ENCODE results near the gene PDHX.
A peak's percentile ranks its signal among the peaks of the same experiment; 100 is the strongest.
"Not testable (repeated sequence)": the region's sequence is repeated elsewhere in the genome, so short reads cannot be mapped to it uniquely, and the experiment has no call there.

PDHX gene

GRCh38 chr11:34916015-34916842 lies at the start of gene PDHX, which contains the start of gene APIP:
PDHX (plus strand) TSS chr11:34916618; CDS start chr11:34916656, 38 bp downstream.
APIP (minus strand) TSS chr11:34916379; CDS start chr11:34916284, 95 bp downstream.
- DNase-seq (ENCODE audit: low read depth): peak; percentile 96

- DNase-seq (ENCODE audit: low read depth): no peak
Measured at GRCh38 chr11:34869425-34869824, 47.0 kb upstream of the PDHX start.

GRCh38 chr11:34870548-34871196 lies 45.7 kb upstream of the PDHX start:
- DNase-seq (ENCODE audit: low read depth): no peak

- DNase-seq (ENCODE audit: low read depth): no peak
Measured at GRCh38 chr11:34874202-34874601, 42.2 kb upstream of the PDHX start.

- DNase-seq (ENCODE audit: low read depth): no peak
Measured at GRCh38 chr11:34877375-34877975, 38.9 kb upstream of the PDHX start.

GRCh38 chr11:34881900-34882299 lies 34.5 kb upstream of the PDHX start:
- DNase-seq (ENCODE audit: low read depth): no peak

GRCh38 chr11:34886609-34887008 lies 29.8 kb upstream of the PDHX start:
- no peak for DNase-seq (ENCODE audit: low read depth)

- no peak for DNase-seq (ENCODE audit: low read depth)
Measured at GRCh38 chr11:34887260-34887659, 29.2 kb upstream of the PDHX start.

GRCh38 chr11:34890089-34890488 lies 26.3 kb upstream of the PDHX start:
- DNase-seq (ENCODE audit: low read depth): no peak

GRCh38 chr11:34890812-34891211 lies 25.6 kb upstream of the PDHX start:
- no peak for DNase-seq (ENCODE audit: low read depth)

- no peak for DNase-seq (ENCODE audit: low read depth)
Measured at GRCh38 chr11:34891611-34892010, 24.8 kb upstream of the PDHX start.

- no peak for DNase-seq (ENCODE audit: low read depth)
Measured at GRCh38 chr11:34893416-34893815, 23.0 kb upstream of the PDHX start.

- not testable (repeated sequence) for DNase-seq (ENCODE audit: low read depth)
Measured at GRCh38 chr11:34896191-34896590, 20.2 kb upstream of the PDHX start.

- DNase-seq (ENCODE audit: low read depth): no peak
Measured at GRCh38 chr11:34897171-34897870, 19.1 kb upstream of the PDHX start.

GRCh38 chr11:34898474-34898873 lies 17.9 kb upstream of the PDHX start:
- no peak for DNase-seq (ENCODE audit: low read depth)

GRCh38 chr11:34899633-34900016 lies 16.8 kb upstream of the PDHX start:
- no peak for DNase-seq (ENCODE audit: low read depth)

- DNase-seq (ENCODE audit: low read depth): no peak
Measured at GRCh38 chr11:34904421-34904955, 11.9 kb upstream of the PDHX start.

GRCh38 chr11:34905666-34906065 lies 10.8 kb upstream of the PDHX start:
- no peak for DNase-seq (ENCODE audit: low read depth)

- DNase-seq (ENCODE audit: low read depth): no peak
Measured at GRCh38 chr11:34907934-34908593, 8.4 kb upstream of the PDHX start.

GRCh38 chr11:34909415-34909814 lies 7.0 kb upstream of the PDHX start:
- DNase-seq (ENCODE audit: low read depth): no peak

GRCh38 chr11:34909955-34910354 lies 6.5 kb upstream of the PDHX start:
- no peak for DNase-seq (ENCODE audit: low read depth)

- DNase-seq (ENCODE audit: low read depth): no peak
Measured at GRCh38 chr11:34910817-34911216, 5.6 kb upstream of the PDHX start.
